K562 (cell line): ENCODE measurements around the gene RAP1A. TPM values are rescaled to one million over a fixed set of nuclear protein-coding genes. Genes with fewer than 3 reads are reported as not detected.
A peak's percentile ranks its signal among the peaks of the same experiment; 100 is the strongest.

Source experiments
- CEBPG ChIP-seq, 3 experiments: fragments of 200-800 bp in 1 of 3; sonication (Bioruptor generic) in 1 of 3; sonication (generic) in 1 of 3; formaldehyde crosslinking in 1 of 3; IDR thresholded peaks in 2 of 3; conservative IDR thresholded peaks in 1 of 3; 2 replicates each; pipeline versions ENCODE4 v1.6.1 to v1.8.0; 2016 to 2022; ENCODE audit warnings: missing compliant biosample characterization in 2 of 3, missing genetic modification characterization in 2 of 3, mild to moderate bottlenecking in 1 of 3, missing genetic modification reagents in 1 of 3
- ELF4 ChIP-seq: fragments of 450-650 bp; formaldehyde crosslinking; IDR thresholded peaks from 2 replicates; pipeline ENCODE4 v1.4.0; 2022; ENCODE audit warnings: missing genetic modification characterization
- FOS ChIP-seq: IDR thresholded peaks from 3 replicates; pipeline ENCODE4 v1.6.1; 2011; ENCODE audit not compliant: insufficient read length; ENCODE audit errors: extremely low read depth
- GTF2F1 ChIP-seq: IDR thresholded peaks from 2 replicates; pipeline ENCODE4 v1.6.1; 2011; ENCODE audit warnings: low read depth, low read length, improper control_type of control experiment
- JUNB ChIP-seq: fragments of 450-650 bp; formaldehyde crosslinking; conservative IDR thresholded peaks from 2 replicates; pipeline ENCODE4 v1.4.0; 2020; ENCODE audit warnings: mild to moderate bottlenecking
- KDM4B ChIP-seq, 2 experiments: fragments of 450-650 bp in 1 of 2; sonication (generic) in 1 of 2; IDR thresholded peaks; 2 replicates each; pipeline ENCODE4 v1.6.1; 2016 to 2017; ENCODE audit warnings: borderline replicate concordance in 2 of 2, antibody characterized with exemption in 1 of 2, low read depth in 1 of 2, mild to moderate bottlenecking in 1 of 2
- KLF6 ChIP-seq: fragments of 250-450 bp; sonication (Bioruptor Pico); IDR thresholded peaks from 2 replicates; pipeline ENCODE4 v1.4.0; 2020; ENCODE audit warnings: mild to moderate bottlenecking, moderate library complexity, borderline replicate concordance
- MBD2 ChIP-seq: sonication (generic); IDR thresholded peaks from 2 replicates; pipeline ENCODE4 v1.6.1; 2016; ENCODE audit warnings: low read depth, borderline replicate concordance
- MIER1 ChIP-seq: fragments of 450-650 bp; IDR thresholded peaks from 2 replicates; pipeline ENCODE4 v1.6.1; 2016; ENCODE audit warnings: antibody characterized with exemption, mild to moderate bottlenecking, low read depth
- PTTG1 ChIP-seq: fragments of 450-650 bp; IDR thresholded peaks from 2 replicates; pipeline ENCODE4 v1.6.1; 2016; ENCODE audit warnings: low read depth, mild to moderate bottlenecking, missing genetic modification characterization, missing compliant biosample characterization
- SIN3A ChIP-seq, 2 experiments: fragments of 150-350 bp in 1 of 2; IDR thresholded peaks; 2 replicates each; pipeline ENCODE4 v1.6.1; 2011 to 2016; ENCODE audit warnings: borderline replicate concordance in 2 of 2, low read depth in 2 of 2, low read length in 2 of 2, mild to moderate bottlenecking in 2 of 2, moderate library complexity in 2 of 2; ENCODE audit not compliant: control insufficient read depth in 1 of 2
- SMARCC2 ChIP-seq: fragments of 450-650 bp; IDR thresholded peaks from 2 replicates; pipeline ENCODE4 v1.6.1; 2017; ENCODE audit warnings: antibody characterized with exemption, moderate library complexity, mild to moderate bottlenecking, low read depth
- ZC3H11A ChIP-seq: IDR thresholded peaks from 2 replicates; pipeline ENCODE4 v1.6.1; 2012; ENCODE audit warnings: low read depth, low read length, improper control_type of control experiment
- ZFP36 ChIP-seq: fragments of 150-350 bp; IDR thresholded peaks from 2 replicates; pipeline ENCODE4 v1.6.1; 2018; ENCODE audit warnings: low read length, low read depth; ENCODE audit not compliant: partially characterized antibody
- ZNF695 ChIP-seq: fragments of 450-650 bp; formaldehyde crosslinking; IDR thresholded peaks from 2 replicates; pipeline ENCODE4 v1.4.0; 2020; ENCODE audit warnings: mild to moderate bottlenecking, moderate library complexity
- polyA plus RNA-seq, 8 experiments: library from polyadenylated mRNA; depleted of rRNA in 4 of 8; stranded (reverse) in 5 of 8; unstranded in 3 of 8; fragments of >200 nt; fragmentation: Nextera tagmentation in 2 of 8; fragmentation: Illumina TruSeq in 1 of 8; extraction: Ambion mirVana in 2 of 8; extraction: Trizol in 1 of 8; gene quantifications; 2 replicates each; pipeline versions ENCODE4 v1.2.1 to v1.2.3, GENCODE V29; 2011 to 2014; ENCODE audit warnings: inconsistent platforms in 1 of 8, missing spikeins in 1 of 8
- total RNA-seq, 7 experiments: library from RNA; depleted of rRNA in 6 of 7; stranded (reverse); fragments of >200 nt in 6 of 7; fragmentation: Illumina TruSeq in 2 of 7; extraction: Trizol in 2 of 7; gene quantifications; 2 replicates each; pipeline versions ENCODE4 v1.2.1 to v1.2.3, GENCODE V29; 2011 to 2021; ENCODE audit warnings: low replicate concordance in 1 of 7
- TF ChIP-seq, protein P1 (sequence below): sonication (generic); formaldehyde crosslinking; IDR thresholded peaks from 2 replicates; pipeline ENCODE4 v1.8.1; 2023; ENCODE audit warnings: mild to moderate bottlenecking, missing genetic modification reagents
- TF ChIP-seq, protein P2 (sequence below): fragments of 250-450 bp; sonication (Bioruptor Pico); IDR thresholded peaks from 2 replicates; pipeline ENCODE4 v1.4.0; 2020; ENCODE audit warnings: mild to moderate bottlenecking
- TF ChIP-seq, protein P3 (sequence below): fragments of 450-650 bp; formaldehyde crosslinking; IDR thresholded peaks from 2 replicates; pipeline ENCODE4 v1.4.0; 2020; ENCODE audit warnings: mild to moderate bottlenecking, moderate library complexity
- TF ChIP-seq, protein P4 (sequence below): fragments of 450-650 bp; formaldehyde crosslinking; IDR thresholded peaks from 2 replicates; pipeline ENCODE4 v1.4.0; 2022; ENCODE audit warnings: missing genetic modification characterization

RAP1A gene
- total and polyA plus RNA-seq, 9 of the 15 experiments (the other 6 are each of a cell fraction or from before 2014, with no cell fraction given), result 13.4 to 86.2 (median 32.5) TPM

DNA sequence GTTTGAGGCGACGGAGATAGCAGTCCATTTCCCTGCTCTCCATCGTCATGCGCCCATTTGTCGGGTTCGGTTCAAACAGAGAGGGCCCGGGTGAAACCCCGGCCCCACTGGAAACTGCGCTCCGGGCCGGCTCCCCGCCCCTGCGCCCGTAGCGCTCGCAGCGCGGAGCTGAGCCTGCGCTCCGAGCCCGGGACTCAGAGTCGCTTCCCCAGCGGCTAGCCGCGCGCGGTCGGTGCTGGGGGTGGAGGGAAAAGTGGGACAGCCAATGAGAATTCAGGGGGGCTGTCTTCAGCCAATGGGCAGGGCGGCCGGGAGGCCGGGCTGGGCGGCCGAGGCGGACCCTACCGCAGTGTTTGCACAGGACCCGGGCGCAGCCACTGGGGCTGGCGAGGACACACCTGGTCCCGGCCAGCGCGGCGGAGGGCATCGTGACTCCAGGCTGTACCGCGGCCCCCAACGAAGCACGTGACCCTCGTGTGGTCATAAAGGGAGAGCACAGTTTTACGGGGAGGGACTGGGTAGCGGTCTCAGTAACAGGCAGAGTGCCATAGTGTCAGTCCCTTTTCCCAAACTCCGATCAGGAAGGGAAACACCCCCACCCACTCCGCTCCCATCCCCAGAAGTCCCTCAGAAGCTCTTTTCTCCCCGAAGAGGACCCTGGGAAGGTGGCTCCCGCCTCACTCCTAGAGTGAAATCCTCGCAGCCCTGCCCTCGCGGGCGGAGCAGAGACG lies 119.8 kb downstream of the RAP1A start, which contains the start of gene INKA2 (continued):
- TF ChIP-seq, protein P1, sequence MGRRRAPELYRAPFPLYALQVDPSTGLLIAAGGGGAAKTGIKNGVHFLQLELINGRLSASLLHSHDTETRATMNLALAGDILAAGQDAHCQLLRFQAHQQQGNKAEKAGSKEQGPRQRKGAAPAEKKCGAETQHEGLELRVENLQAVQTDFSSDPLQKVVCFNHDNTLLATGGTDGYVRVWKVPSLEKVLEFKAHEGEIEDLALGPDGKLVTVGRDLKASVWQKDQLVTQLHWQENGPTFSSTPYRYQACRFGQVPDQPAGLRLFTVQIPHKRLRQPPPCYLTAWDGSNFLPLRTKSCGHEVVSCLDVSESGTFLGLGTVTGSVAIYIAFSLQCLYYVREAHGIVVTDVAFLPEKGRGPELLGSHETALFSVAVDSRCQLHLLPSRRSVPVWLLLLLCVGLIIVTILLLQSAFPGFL (CRISPR knock-in tag), result no peak
- TF ChIP-seq, protein P2, sequence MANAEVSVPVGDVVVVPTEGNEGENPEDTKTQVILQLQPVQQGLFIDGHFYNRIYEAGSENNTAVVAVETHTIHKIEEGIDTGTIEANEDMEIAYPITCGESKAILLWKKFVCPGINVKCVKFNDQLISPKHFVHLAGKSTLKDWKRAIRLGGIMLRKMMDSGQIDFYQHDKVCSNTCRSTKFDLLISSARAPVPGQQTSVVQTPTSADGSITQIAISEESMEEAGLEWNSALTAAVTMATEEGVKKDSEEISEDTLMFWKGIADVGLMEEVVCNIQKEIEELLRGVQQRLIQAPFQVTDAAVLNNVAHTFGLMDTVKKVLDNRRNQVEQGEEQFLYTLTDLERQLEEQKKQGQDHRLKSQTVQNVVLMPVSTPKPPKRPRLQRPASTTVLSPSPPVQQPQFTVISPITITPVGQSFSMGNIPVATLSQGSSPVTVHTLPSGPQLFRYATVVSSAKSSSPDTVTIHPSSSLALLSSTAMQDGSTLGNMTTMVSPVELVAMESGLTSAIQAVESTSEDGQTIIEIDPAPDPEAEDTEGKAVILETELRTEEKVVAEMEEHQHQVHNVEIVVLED (CRISPR knock-in tag), result no peak
- no peak for TF ChIP-seq KDM4B (IDR thresholded peaks at IDR 0.05; ENCODE audit: borderline replicate concordance in 2 of 2, low read depth in 1 of 2)
- TF ChIP-seq GTF2F1, result no peak
- peak; percentile 80 for TF ChIP-seq FOS
- TF ChIP-seq PTTG1, result no peak
- TF ChIP-seq ELF4 (CRISPR knock-in tag), result no peak
- no peak for TF ChIP-seq ZFP36
- no peak for TF ChIP-seq ZNF695 (CRISPR knock-in tag)
- TF ChIP-seq, protein P3, sequence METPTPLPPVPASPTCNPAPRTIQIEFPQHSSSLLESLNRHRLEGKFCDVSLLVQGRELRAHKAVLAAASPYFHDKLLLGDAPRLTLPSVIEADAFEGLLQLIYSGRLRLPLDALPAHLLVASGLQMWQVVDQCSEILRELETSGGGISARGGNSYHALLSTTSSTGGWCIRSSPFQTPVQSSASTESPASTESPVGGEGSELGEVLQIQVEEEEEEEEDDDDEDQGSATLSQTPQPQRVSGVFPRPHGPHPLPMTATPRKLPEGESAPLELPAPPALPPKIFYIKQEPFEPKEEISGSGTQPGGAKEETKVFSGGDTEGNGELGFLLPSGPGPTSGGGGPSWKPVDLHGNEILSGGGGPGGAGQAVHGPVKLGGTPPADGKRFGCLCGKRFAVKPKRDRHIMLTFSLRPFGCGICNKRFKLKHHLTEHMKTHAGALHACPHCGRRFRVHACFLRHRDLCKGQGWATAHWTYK (CRISPR knock-in tag), result 0 out of 2 replicates have a peak, but pooled peaks have one; percentile 64
- TF ChIP-seq ZC3H11A, result no peak
- no peak for TF ChIP-seq KLF6 (CRISPR knock-in tag)
- TF ChIP-seq MIER1, result no peak
- no peak for TF ChIP-seq JUNB (CRISPR knock-in tag)
- TF ChIP-seq SMARCC2, result no peak
- TF ChIP-seq, protein P4, sequence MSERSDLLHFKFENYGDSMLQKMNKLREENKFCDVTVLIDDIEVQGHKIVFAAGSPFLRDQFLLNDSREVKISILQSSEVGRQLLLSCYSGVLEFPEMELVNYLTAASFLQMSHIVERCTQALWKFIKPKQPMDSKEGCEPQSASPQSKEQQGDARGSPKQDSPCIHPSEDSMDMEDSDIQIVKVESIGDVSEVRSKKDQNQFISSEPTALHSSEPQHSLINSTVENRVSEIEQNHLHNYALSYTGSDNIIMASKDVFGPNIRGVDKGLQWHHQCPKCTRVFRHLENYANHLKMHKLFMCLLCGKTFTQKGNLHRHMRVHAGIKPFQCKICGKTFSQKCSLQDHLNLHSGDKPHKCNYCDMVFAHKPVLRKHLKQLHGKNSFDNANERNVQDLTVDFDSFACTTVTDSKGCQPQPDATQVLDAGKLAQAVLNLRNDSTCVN (CRISPR knock-in tag), result no peak
- no peak; the same call in 1 of the 2 replicates for TF ChIP-seq CEBPG (CRISPR knock-in tag; IDR thresholded peaks at IDR 0.05)
- TF ChIP-seq CEBPG (tag; conservative IDR thresholded peaks at IDR 0.05 in 1 of 2, IDR thresholded peaks at IDR 0.05 in 1 of 2), result no peak
- no peak for TF ChIP-seq SIN3A (IDR thresholded peaks at IDR 0.05; ENCODE audit: borderline replicate concordance in 2 of 2, control insufficient read depth in 1 of 2, low read depth in 2 of 2, low read length in 2 of 2)
- peak; percentile 60 for TF ChIP-seq MBD2
